Loucy (cell line): ENCODE data around the gene SELENBP1.

ENCODE experiments used
- H2AFZ ChIP-seq: fragments of 200-600 bp; sonication (generic); 2 replicates; pipeline ENCODE4 v1.6.0; 2016; ENCODE audit warnings: antibody characterized with exemption, mild to moderate bottlenecking, low read length, moderate library complexity
- H3F3A ChIP-seq: fragments of 200-600 bp; 2 replicates; pipeline ENCODE4 v1.6.0; 2016; ENCODE audit warnings: antibody characterized with exemption, low read depth, mild to moderate bottlenecking
- H3K27me3 ChIP-seq: fragments of 200-600 bp; sonication (generic); 2 replicates; pipeline ENCODE4 v1.6.1; 2014; ENCODE audit warnings: low read length, mild to moderate bottlenecking; ENCODE audit not compliant: insufficient read depth, poor library complexity, severe bottlenecking
- H3K36me3 ChIP-seq: fragments of 200-600 bp; sonication (generic); 2 replicates; pipeline ENCODE4 v1.6.1; 2016; ENCODE audit warnings: low read length; ENCODE audit not compliant: insufficient read depth
- H3K4me1 ChIP-seq: fragments of 200-600 bp; sonication (generic); 2 replicates; pipeline ENCODE4 v1.5.1; 2014; ENCODE audit warnings: low read length, mild to moderate bottlenecking; ENCODE audit not compliant: insufficient read depth, poor library complexity, severe bottlenecking
- H3K4me2 ChIP-seq: fragments of 200-600 bp; sonication (generic); 2 replicates; pipeline ENCODE4 v1.6.0; 2014; ENCODE audit warnings: antibody characterized with exemption, low read length, low read depth, mild to moderate bottlenecking; ENCODE audit not compliant: poor library complexity, severe bottlenecking
- H3K4me3 ChIP-seq: fragments of 200-600 bp; sonication (generic); 2 replicates; pipeline ENCODE4 v1.5.1; 2014; ENCODE audit warnings: low read length, mild to moderate bottlenecking, mixed read lengths; ENCODE audit not compliant: poor library complexity, severe bottlenecking
- H3K79me2 ChIP-seq: fragments of 200-600 bp; sonication (generic); 2 replicates; pipeline ENCODE4 v1.6.1; 2014; ENCODE audit warnings: low read length; ENCODE audit not compliant: insufficient read depth
- H3K9ac ChIP-seq: fragments of 200-600 bp; sonication (generic); 2 replicates; pipeline ENCODE4 v1.6.0; 2014; ENCODE audit warnings: mild to moderate bottlenecking, low read depth, low read length, moderate library complexity; ENCODE audit not compliant: poor library complexity, severe bottlenecking
- H3K9me2 ChIP-seq: fragments of 200-600 bp; sonication (generic); replicated peaks from 2 replicates; pipeline ENCODE4 v1.6.1; 2016; ENCODE audit warnings: low read depth, low read length, mixed read lengths
- H3K9me3 ChIP-seq: fragments of 200-600 bp; sonication (generic); 2 replicates; pipeline ENCODE4 v1.6.1; 2014; ENCODE audit warnings: mild to moderate bottlenecking, antibody characterized with exemption, low read length, low read depth; ENCODE audit not compliant: insufficient read depth
- H4K20me1 ChIP-seq: fragments of 200-600 bp; sonication (generic); 2 replicates; pipeline ENCODE4 v1.6.0; 2014; ENCODE audit warnings: antibody characterized with exemption, low read length, mild to moderate bottlenecking; ENCODE audit not compliant: insufficient read depth, poor library complexity, severe bottlenecking
- CTCF ChIP-seq: fragments of 200-600 bp; sonication (generic); conservative IDR thresholded peaks from 2 replicates; pipeline ENCODE4 v1.5.1; 2014; ENCODE audit warnings: mild to moderate bottlenecking, antibody characterized with exemption, low read length
- EZH2phosphoT487 ChIP-seq: fragments of 200-600 bp; IDR thresholded peaks from 2 replicates; pipeline ENCODE4 v1.6.1; 2018; ENCODE audit warnings: antibody characterized with exemption, mild to moderate bottlenecking, moderate library complexity, borderline replicate concordance

Gene SELENBP1

GRCh38 chr1:151407304-151407703 is 34.8 kb upstream of the SELENBP1 start:
- peaks cover 93% of the 10 kb centered on the region for H3K36me3 ChIP-seq
- no peak overlapping the region for H3K9ac ChIP-seq
- H3K4me2 ChIP-seq = no peak overlapping the region
- H3K4me3 ChIP-seq = no peak overlapping the region
- H3K79me2 ChIP-seq = no peaks in the 10 kb centered on the region
- no peaks in the 10 kb centered on the region for H3K9me2 ChIP-seq
- H3K4me1 ChIP-seq = no peaks in the 10 kb centered on the region
- TF ChIP-seq EZH2phosphoT487 = no peak
- TF ChIP-seq CTCF = no peak
- no peaks in the 10 kb centered on the region for H3K9me3 ChIP-seq
- no peaks in the 10 kb centered on the region for H4K20me1 ChIP-seq
- no peak overlapping the region for H2AFZ ChIP-seq
- H3K27me3 ChIP-seq = no peaks in the 10 kb centered on the region
- peaks cover 6% of the 10 kb centered on the region; the same call in 1 of the 2 replicates for H3F3A ChIP-seq

GRCh38 chr1:151406176-151406575 is 33.7 kb upstream of the SELENBP1 start:
- no peaks in the 10 kb centered on the region for H3K9me3 ChIP-seq
- H3K4me3 ChIP-seq = no peak overlapping the region
- peaks cover 2% of the 10 kb centered on the region for H3K4me1 ChIP-seq
- H3F3A ChIP-seq = peaks cover 15% of the 10 kb centered on the region; the same call in 1 of the 2 replicates
- H3K79me2 ChIP-seq = peaks cover 4% of the 10 kb centered on the region; the same call in 1 of the 2 replicates
- H4K20me1 ChIP-seq = peaks cover 3% of the 10 kb centered on the region
- no peak overlapping the region for H3K4me2 ChIP-seq
- TF ChIP-seq EZH2phosphoT487 = no peak
- no peak for TF ChIP-seq CTCF
- peaks cover 91% of the 10 kb centered on the region for H3K36me3 ChIP-seq
- no peaks in the 10 kb centered on the region for H3K9me2 ChIP-seq
- H3K27me3 ChIP-seq = no peaks in the 10 kb centered on the region
- H2AFZ ChIP-seq = no peak overlapping the region
- no peak overlapping the region for H3K9ac ChIP-seq

GRCh38 chr1:151405187-151405951 is 32.9 kb upstream of the SELENBP1 start:
- H4K20me1 ChIP-seq = peaks cover 11% of the 10 kb centered on the region
- peaks cover 15% of the 10 kb centered on the region; the same call in 1 of the 2 replicates for H3F3A ChIP-seq
- H3K27me3 ChIP-seq = no peaks in the 10 kb centered on the region
- no peak overlapping the region for H3K4me3 ChIP-seq
- H3K9me2 ChIP-seq = no peaks in the 10 kb centered on the region
- TF ChIP-seq EZH2phosphoT487 (no peak), CTCF (no peak)
- H3K36me3 ChIP-seq = peaks cover 88% of the 10 kb centered on the region
- H3K4me2 ChIP-seq = no peak overlapping the region
- H3K79me2 ChIP-seq = peaks cover 12% of the 10 kb centered on the region
- H3K4me1 ChIP-seq = peaks cover 10% of the 10 kb centered on the region
- H3K9me3 ChIP-seq = no peaks in the 10 kb centered on the region
- H2AFZ ChIP-seq = no peak overlapping the region
- no peak overlapping the region for H3K9ac ChIP-seq
